GM10248 (cell line): ENCODE data around the gene CACNA1C.

ENCODE experiments used
- CTCF ChIA-PET: fragments of 300-600 bp; sonication (Branson Sonifier 250); formaldehyde crosslinking; extraction: SDS; loops from one replicate; lab custom pipeline; 2021; ENCODE audit warnings: antibody characterized with exemption; lab: Yijun Ruan, JAX
- POLR2A ChIA-PET: fragments of 350-650 bp; sonication (Branson Sonifier 250); formaldehyde crosslinking; extraction: SDS; loops from one replicate; lab custom pipeline; 2020; ENCODE audit warnings: antibody characterized with exemption; lab: Yijun Ruan, JAX
- DNase-seq: peaks from one replicate; pipeline ENCODE4 v3.0.0; 2012; ENCODE audit errors: extremely low spot score
- CTCF ChIP-seq: IDR thresholded peaks from 2 replicates; pipeline ENCODE4 v1.5.1; 2012; ENCODE audit warnings: mild to moderate bottlenecking, low read depth; ENCODE audit errors: extremely low read depth, missing control alignments, control extremely low read depth

CACNA1C gene

GRCh38 chr12:2198542-2198941, 145.8 kb downstream of the CACNA1C start:
- ChIA-PET POLR2A (no interaction called here), CTCF (no interaction called here)
- TF ChIP-seq CTCF, result no peak
- DNase-seq, result no peak

GRCh38 chr12:2205996-2206395, 153.2 kb downstream of the CACNA1C start:
- ChIA-PET POLR2A (no interaction called here), CTCF (no interaction called here)
- no peak for DNase-seq
- no peak for TF ChIP-seq CTCF

- ChIA-PET POLR2A (no interaction called here), CTCF (interaction anchor here (1.1 kb wide), 1 partner anchor 11 kb away, joined by 3 read pairs; no protein-coding TSS in a partner anchor)
- TF ChIP-seq CTCF, result no peak
Observed at GRCh38 chr12:2208837-2209635, 156.2 kb downstream of the CACNA1C start.

GRCh38 chr12:2211119-2211518, 158.3 kb downstream of the CACNA1C start:
- DNase-seq, result no peak
- TF ChIP-seq CTCF, result no peak
- POLR2A ChIA-PET, result no interaction called here
- CTCF ChIA-PET, result no interaction called here

More at GRCh38 chr12:2208837-2209635, 156.2 kb downstream of the CACNA1C start:
- no peak for DNase-seq

- ChIA-PET POLR2A (no interaction called here), CTCF (no interaction called here)
- no peak for DNase-seq
- no peak for TF ChIP-seq CTCF
Observed at GRCh38 chr12:2212537-2212936, 159.8 kb downstream of the CACNA1C start.

- DNase-seq, result no peak
- POLR2A ChIA-PET, result no interaction called here
- CTCF ChIA-PET, result interaction anchor here (1.0 kb wide), 1 partner anchor 18 kb away, joined by 3 read pairs; no protein-coding TSS in a partner anchor
- no peak for TF ChIP-seq CTCF
Observed at GRCh38 chr12:2212971-2213869, 160.4 kb downstream of the CACNA1C start.
